Bronchial epithelial cell (primary cell): Measurements from ENCODE around the gene CHFR. TPM values are rescaled to one million over a fixed set of nuclear protein-coding genes. Genes with fewer than 3 reads are reported as not detected.
"Not testable (repeated sequence)": the region's sequence is repeated elsewhere in the genome, so short reads cannot be mapped to it uniquely, and the experiment has no call there.

Experiments
- DNase-seq: peaks from one replicate; pipeline ENCODE4 v3.0.0-alpha.2; 2010; ENCODE audit warnings: low read depth
- FAIRE-seq: peaks from 2 replicates; lab custom pipeline; 2011; peaks lifted over from hg19 to GRCh38; lab: Jason Lieb, UNC
- H3K27me3 ChIP-seq: 2 replicates; pipeline ENCODE4 v1.5.1; 2011; ENCODE audit warnings: low read length; ENCODE audit not compliant: control insufficient read depth, insufficient read depth
- H3K36me3 ChIP-seq: 2 replicates; pipeline ENCODE4 v1.5.1; 2011; ENCODE audit warnings: low read length; ENCODE audit not compliant: control insufficient read depth, insufficient read depth
- H3K4me3 ChIP-seq: 2 replicates; pipeline ENCODE4 v1.5.1; 2011; ENCODE audit warnings: mild to moderate bottlenecking, low read depth, low read length, control low read depth
- total RNA-seq: library from RNA; depleted of rRNA; stranded (reverse); fragments of >200 nt; gene quantifications from 2 replicates; pipeline ENCODE4 v1.2.1, GENCODE V29; 2014
- TF ChIP-seq, protein P1 (sequence below): IDR thresholded peaks from 2 replicates; pipeline ENCODE4 v1.5.1; 2011; ENCODE audit warnings: mild to moderate bottlenecking, moderate library complexity, low read length, control low read depth, inconsistent platforms; ENCODE audit not compliant: insufficient read depth, severe bottlenecking

Gene CHFR
- total RNA-seq, 1 donor from 2014 or later, result 33.4 TPM

DNA sequence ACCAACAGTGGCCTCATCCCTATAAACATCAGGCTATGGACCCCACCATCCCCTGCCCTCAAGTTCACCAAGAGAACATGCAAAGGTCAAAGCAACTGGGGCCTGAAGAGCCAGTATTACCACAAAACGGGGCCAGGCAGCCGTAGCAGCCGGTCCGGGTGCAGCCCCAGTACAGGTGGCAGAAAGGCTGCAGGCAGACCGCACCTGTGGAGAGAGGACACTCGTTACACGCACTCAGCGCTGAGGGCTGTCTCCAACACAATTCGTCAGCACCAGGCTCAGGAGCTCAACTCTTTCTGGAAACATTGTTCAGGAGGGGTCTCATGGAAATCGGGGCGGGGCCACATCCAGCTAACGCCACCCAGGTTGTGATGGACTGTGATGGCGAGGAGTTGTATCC lies 38.9 kb downstream of the CHFR start:
- DNase-seq (no peak), FAIRE-seq (no peak)
- TF ChIP-seq, protein P1, sequence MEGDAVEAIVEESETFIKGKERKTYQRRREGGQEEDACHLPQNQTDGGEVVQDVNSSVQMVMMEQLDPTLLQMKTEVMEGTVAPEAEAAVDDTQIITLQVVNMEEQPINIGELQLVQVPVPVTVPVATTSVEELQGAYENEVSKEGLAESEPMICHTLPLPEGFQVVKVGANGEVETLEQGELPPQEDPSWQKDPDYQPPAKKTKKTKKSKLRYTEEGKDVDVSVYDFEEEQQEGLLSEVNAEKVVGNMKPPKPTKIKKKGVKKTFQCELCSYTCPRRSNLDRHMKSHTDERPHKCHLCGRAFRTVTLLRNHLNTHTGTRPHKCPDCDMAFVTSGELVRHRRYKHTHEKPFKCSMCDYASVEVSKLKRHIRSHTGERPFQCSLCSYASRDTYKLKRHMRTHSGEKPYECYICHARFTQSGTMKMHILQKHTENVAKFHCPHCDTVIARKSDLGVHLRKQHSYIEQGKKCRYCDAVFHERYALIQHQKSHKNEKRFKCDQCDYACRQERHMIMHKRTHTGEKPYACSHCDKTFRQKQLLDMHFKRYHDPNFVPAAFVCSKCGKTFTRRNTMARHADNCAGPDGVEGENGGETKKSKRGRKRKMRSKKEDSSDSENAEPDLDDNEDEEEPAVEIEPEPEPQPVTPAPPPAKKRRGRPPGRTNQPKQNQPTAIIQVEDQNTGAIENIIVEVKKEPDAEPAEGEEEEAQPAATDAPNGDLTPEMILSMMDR, result no peak
- no peak overlapping the region for H3K4me3 ChIP-seq
- H3K27me3 ChIP-seq, result no peaks in the 10 kb centered on the region
- H3K36me3 ChIP-seq, result peaks cover 39% of the 10 kb centered on the region

DNA sequence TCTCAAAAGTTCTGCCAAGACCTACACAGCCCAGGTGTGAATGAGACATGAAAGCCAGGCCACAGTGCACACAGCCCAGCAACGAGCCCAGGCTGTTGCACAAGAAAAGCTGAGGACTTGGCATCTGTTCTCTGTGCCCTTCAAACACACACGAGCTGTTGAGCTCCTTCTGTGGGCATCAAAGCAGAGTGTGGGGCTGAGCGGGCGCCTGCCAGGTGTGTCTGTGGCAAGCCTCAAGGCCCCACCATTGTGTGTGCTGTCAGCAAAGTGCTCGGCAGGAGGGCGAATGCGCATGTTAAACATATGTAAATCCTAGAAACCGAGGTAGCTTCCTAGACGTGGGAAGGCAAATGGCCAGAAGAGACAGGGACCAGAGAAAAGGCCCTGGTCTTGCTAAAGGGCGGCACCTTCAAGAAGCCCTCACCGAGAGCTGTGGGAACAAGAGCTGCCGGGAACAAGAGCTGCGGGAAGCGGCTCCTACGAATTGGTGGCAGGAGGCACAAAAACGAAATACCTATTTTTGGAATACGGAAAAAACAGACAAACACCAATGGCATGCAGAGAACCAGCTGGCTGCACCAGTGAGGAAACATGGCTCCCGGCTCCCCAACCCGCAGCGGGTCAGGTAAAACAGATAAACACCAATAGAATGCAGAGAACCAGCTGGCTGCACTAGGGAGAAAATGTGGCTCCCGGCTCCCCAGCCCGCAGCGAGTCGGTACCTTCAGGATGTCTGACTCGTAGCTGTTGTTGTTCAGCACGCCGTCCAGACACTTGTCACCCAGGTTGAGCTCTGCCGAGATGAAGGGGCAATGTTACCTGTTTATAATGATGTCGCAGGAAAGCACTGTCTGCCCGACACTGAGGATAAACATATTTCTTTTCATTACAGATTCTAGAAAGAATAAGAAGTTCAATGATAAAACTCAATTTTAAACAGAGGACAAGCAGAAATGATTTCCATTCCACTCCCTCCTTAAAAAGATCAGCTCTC lies 39.7 kb downstream of the CHFR start:
- DNase-seq (no peak), FAIRE-seq (no peak)
- peaks cover 38% of the 10 kb centered on the region for H3K36me3 ChIP-seq
- H3K4me3 ChIP-seq, result no peak overlapping the region
- TF ChIP-seq, protein P1, result no peak
- H3K27me3 ChIP-seq, result no peaks in the 10 kb centered on the region

DNA sequence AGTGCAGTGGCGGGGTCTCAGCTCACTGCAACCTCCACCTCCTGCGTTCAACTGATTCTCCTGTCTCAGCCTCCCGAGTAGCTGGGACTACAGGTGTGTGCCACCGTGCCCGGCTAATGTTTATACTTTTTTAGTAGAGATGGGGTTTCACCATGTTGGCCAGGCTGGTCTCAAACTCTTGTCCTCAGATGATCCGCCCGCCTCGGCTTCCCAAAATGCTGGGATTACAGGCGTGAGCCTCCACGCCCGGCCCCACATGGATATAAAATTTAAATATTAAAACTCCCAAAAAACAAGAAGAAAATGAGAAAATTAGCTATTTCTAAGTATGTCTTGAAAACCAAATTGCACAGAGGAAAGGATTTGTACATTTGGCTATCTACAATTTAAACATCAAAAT lies 42.7 kb downstream of the CHFR start:
- FAIRE-seq, H3K4me3 ChIP-seq, H3K27me3 ChIP-seq, DNase-seq: not testable (repeated sequence)
- H3K36me3 ChIP-seq, result peaks cover 33% of the 10 kb centered on the region

DNA sequence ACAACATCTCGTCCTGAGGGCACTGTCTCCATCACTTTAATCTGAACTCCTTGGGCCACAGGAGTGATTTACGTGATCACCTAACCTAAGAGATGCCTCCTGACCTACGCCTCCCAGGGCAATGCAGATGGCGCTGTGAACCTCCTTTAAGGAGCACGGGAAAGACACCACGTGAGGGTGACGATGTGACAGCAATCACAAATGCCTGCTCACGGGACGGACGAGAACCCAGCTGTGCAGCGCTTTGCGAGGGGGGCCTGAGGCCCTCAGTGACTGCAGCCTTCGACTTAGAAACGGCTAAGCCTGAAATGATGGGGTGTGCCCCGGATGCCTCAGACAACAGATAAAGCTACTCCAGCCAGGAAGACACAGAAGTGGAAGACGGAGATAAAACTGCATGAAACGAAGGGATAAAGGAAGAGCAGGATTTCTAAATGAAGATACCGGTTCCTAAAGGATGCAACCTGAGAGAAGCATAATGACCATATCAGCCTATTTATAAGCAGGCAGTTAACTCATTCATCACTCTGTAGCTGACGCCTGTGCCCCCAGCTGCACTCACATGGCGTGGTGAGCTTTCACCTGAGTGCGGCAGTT lies 44.9 kb downstream of the CHFR start:
- Histone ChIP-seq H3K36me3 (peaks cover 28% of the 10 kb centered on the region), H3K27me3 (no peaks in the 10 kb centered on the region), H3K4me3 (no peak overlapping the region)
- FAIRE-seq (peak; percentile 95), DNase-seq (no peak)
- TF ChIP-seq, protein P1, result no peak

DNA sequence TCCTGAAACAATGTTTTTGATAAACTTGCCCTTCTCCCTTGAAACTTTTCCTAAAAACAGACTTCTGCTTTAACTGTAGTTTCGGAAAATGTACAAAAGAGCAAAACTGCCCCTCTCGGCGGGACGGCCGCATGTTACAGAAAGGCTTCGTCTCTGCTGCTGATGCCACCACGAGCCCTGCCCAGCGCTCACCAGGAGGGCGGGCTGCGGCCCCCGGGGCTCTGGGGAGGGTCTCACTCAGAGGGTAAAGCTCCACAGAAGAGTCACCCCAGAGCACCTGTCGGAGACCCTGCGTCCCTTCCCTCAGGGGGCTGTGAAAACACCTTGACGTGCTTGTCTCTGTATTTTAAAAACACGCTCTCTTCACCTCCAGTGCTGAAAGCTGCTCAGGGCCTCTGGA lies 46.3 kb downstream of the CHFR start:
- TF ChIP-seq, protein P1, result no peak
- Histone ChIP-seq H3K4me3 (no peak overlapping the region), H3K36me3 (peaks cover 22% of the 10 kb centered on the region), H3K27me3 (no peaks in the 10 kb centered on the region)
- no peak for FAIRE-seq
- no peak for DNase-seq

DNA sequence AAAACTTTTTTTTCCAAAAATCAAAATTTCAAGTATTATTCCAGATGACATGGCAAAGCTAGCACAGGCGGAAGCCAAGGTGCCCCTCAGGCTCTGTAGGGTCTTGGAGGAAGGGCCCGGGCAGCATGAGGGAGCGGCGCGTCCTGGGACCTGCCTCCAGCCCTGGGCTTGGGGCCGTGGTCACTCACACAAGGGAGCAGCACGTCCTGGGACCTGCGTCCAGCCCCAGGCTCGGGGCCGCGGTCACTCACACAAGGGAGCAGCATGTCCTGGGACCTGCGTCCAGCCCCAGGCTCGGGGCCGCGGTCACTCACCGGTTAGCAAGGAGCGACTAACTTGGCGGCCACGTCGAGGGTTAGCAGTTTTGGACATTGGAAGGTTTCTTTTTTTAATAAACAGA lies 46.9 kb downstream of the CHFR start:
- H3K27me3 ChIP-seq, result no peaks in the 10 kb centered on the region
- DNase-seq, result no peak
- TF ChIP-seq, protein P1, result no peak
- FAIRE-seq, result no peak
- H3K36me3 ChIP-seq, result peaks cover 20% of the 10 kb centered on the region
- no peak overlapping the region for H3K4me3 ChIP-seq
